Liver (tissue), 9 donors: ENCODE results near the gene FBXO28. TPM values are rescaled to one million over a fixed set of nuclear protein-coding genes. Genes with fewer than 3 reads are reported as not detected.

ENCODE experiments used
- DNase-seq: peaks from one replicate; pipeline ENCODE4 v3.0.0-alpha.2; 2017; ENCODE audit warnings: low spot score
- H3K27ac ChIP-seq, 2 donors: one replicate each; pipeline ENCODE4 v1.7.0; 2013; ENCODE audit warnings: inconsistent platforms in 2 of 2, low read length in 2 of 2, control low read depth in 1 of 2, low read depth in 1 of 2, mild to moderate bottlenecking in 1 of 2
- H3K27me3 ChIP-seq, 4 donors: one replicate each; pipeline versions ENCODE4 v1.6.1 to v1.7.0; 2013; ENCODE audit warnings: low read length in 3 of 4, inconsistent platforms in 1 of 4, mild to moderate bottlenecking in 1 of 4, moderate library complexity in 1 of 4; ENCODE audit not compliant: control insufficient read depth in 4 of 4, insufficient read depth in 4 of 4
- H3K36me3 ChIP-seq, 4 donors: one replicate each; pipeline versions ENCODE4 v1.6.1 to v1.7.0; 2013; ENCODE audit warnings: low read length in 3 of 4, mild to moderate bottlenecking in 3 of 4, low read depth in 1 of 4, moderate library complexity in 1 of 4; ENCODE audit not compliant: control insufficient read depth in 4 of 4, insufficient read depth in 3 of 4
- H3K4me1 ChIP-seq, 4 donors: one replicate each; pipeline versions ENCODE4 v1.6.1 to v1.7.0; 2013; ENCODE audit warnings: low read length in 3 of 4, mild to moderate bottlenecking in 3 of 4, moderate library complexity in 1 of 4; ENCODE audit not compliant: control insufficient read depth in 4 of 4, insufficient read depth in 4 of 4
- H3K4me3 ChIP-seq, 3 donors: one replicate each; pipeline versions ENCODE4 v1.6.1 to v1.7.0; 2013; ENCODE audit warnings: low read length in 3 of 3, control low read depth in 1 of 3, low read depth in 1 of 3, mild to moderate bottlenecking in 1 of 3
- H3K9ac ChIP-seq, 2 donors: one replicate each; pipeline ENCODE4 v1.7.0; 2013; ENCODE audit warnings: low read length in 2 of 2, mild to moderate bottlenecking in 2 of 2, moderate library complexity in 2 of 2, control low read depth in 1 of 2, low read depth in 1 of 2
- H3K9me3 ChIP-seq, 4 donors: one replicate each; pipeline versions ENCODE4 v1.6.1 to v1.7.0; 2013; ENCODE audit warnings: low read length in 3 of 4; ENCODE audit not compliant: control insufficient read depth in 4 of 4
- ATF3 ChIP-seq: IDR thresholded peaks from 2 replicates; pipeline ENCODE4 v1.6.1; 2016; ENCODE audit warnings: antibody characterized with exemption
- CTCF ChIP-seq: fragments of 150-350 bp; IDR thresholded peaks from 2 replicates; pipeline ENCODE4 v1.5.1; 2017; ENCODE audit warnings: improper control_type of control experiment, low read depth, low read length; ENCODE audit not compliant: missing input control
- EGR1 ChIP-seq, 2 donors: IDR thresholded peaks; 2 replicates each; pipeline ENCODE4 v1.6.1; 2016 to 2018; ENCODE audit warnings: antibody characterized with exemption in 2 of 2, low read depth in 2 of 2
- FOXA1 ChIP-seq: IDR thresholded peaks from 2 replicates; pipeline ENCODE4 v1.6.1; 2016; ENCODE audit warnings: antibody characterized with exemption
- FOXA2 ChIP-seq: IDR thresholded peaks from 2 replicates; pipeline ENCODE4 v1.6.1; 2016; ENCODE audit warnings: antibody characterized with exemption
- GABPA ChIP-seq, 2 donors: IDR thresholded peaks in 1 of 2; conservative IDR thresholded peaks in 1 of 2; 2 replicates each; pipeline ENCODE4 v1.6.1; 2016; ENCODE audit warnings: antibody characterized with exemption in 2 of 2, mild to moderate bottlenecking in 1 of 2, moderate library complexity in 1 of 2
- HNF4A ChIP-seq, 2 donors: conservative IDR thresholded peaks; 2 replicates each; pipeline ENCODE4 v1.6.1; 2016; ENCODE audit warnings: antibody characterized with exemption in 2 of 2, mild to moderate bottlenecking in 2 of 2
- HNF4G ChIP-seq: IDR thresholded peaks from 2 replicates; pipeline ENCODE4 v1.6.1; 2016; ENCODE audit warnings: antibody characterized with exemption
- JUND ChIP-seq, 2 donors: IDR thresholded peaks; 2 replicates each; pipeline ENCODE4 v1.6.1; 2016; ENCODE audit warnings: antibody characterized with exemption in 2 of 2
- NR2F2 ChIP-seq: IDR thresholded peaks from 2 replicates; pipeline ENCODE4 v1.6.1; 2016; ENCODE audit warnings: antibody characterized with exemption
- RAD21 ChIP-seq, 2 donors: IDR thresholded peaks; 2 replicates each; pipeline ENCODE4 v1.6.1; 2016; ENCODE audit warnings: antibody characterized with exemption in 2 of 2, mild to moderate bottlenecking in 2 of 2
- REST ChIP-seq: IDR thresholded peaks from 2 replicates; pipeline ENCODE4 v1.6.1; 2016; ENCODE audit warnings: antibody characterized with exemption, mild to moderate bottlenecking
- RXRA ChIP-seq, 2 donors: IDR thresholded peaks; 2 replicates each; pipeline ENCODE4 v1.6.1; 2017 to 2018; ENCODE audit warnings: antibody characterized with exemption in 2 of 2, mild to moderate bottlenecking in 1 of 2
- SP1 ChIP-seq: IDR thresholded peaks from 2 replicates; pipeline ENCODE4 v1.6.1; 2018; ENCODE audit warnings: antibody characterized with exemption, mild to moderate bottlenecking
- TAF1 ChIP-seq: conservative IDR thresholded peaks from 2 replicates; pipeline ENCODE4 v1.6.1; 2016; ENCODE audit warnings: antibody characterized with exemption, mild to moderate bottlenecking
- YY1 ChIP-seq: IDR thresholded peaks from 2 replicates; pipeline ENCODE4 v1.6.1; 2016; ENCODE audit warnings: antibody characterized with exemption, mild to moderate bottlenecking
- ZBTB33 ChIP-seq: IDR thresholded peaks from 2 replicates; pipeline ENCODE4 v1.6.1; 2016; ENCODE audit warnings: antibody characterized with exemption
- WGBS: extraction: QIAGEN DNeasy Blood & Tissue Kit; methylation state at CpG from one replicate; pipeline ENCODE4 v1.1.7; 2013; 5-methylcytosine and 5-hydroxymethylcytosine counted together
- polyA plus RNA-seq, 2 donors: library from polyadenylated mRNA; stranded (reverse) in 1 of 2; unstranded in 1 of 2; fragments of 200-250 nt in 1 of 2; fragments of >200 nt in 1 of 2; fragmentation: Nextera tagmentation in 1 of 2; extraction: Ambion mirVana in 1 of 2; gene quantifications; one replicate each; pipeline versions ENCODE4 v1.2.1 to v1.2.3, GENCODE V29; 2013 to 2015
- total RNA-seq, 2 donors: library from RNA; depleted of rRNA; stranded (reverse); fragments of >200 nt; gene quantifications; one replicate each; pipeline ENCODE4 v1.2.3, GENCODE V29; 2014
- donor health status: healthy.
- donor health status: healthy.
- donor health status: healthy.
- donor health status: healthy.
- donor health status: healthy.

The FBXO28 gene
- total and polyA plus RNA-seq, 4 donors, result 6.7 to 23.1 (median 13.1) TPM

- H3K27ac ChIP-seq, result no peak overlapping the region
- WGBS, result 64% methylated on average over 1 of the region's 1 CpG
- H3K4me1 ChIP-seq, result peaks cover 3 to 36% (median 20%) of the 10 kb centered on the region in 4 donors
- no peak overlapping the region for H3K4me3 ChIP-seq
- DNase-seq, result no peak
- TF ChIP-seq RAD21 (IDR thresholded peaks at IDR 0.05), result no peak
- TF ChIP-seq ATF3, result no peak
- no peak for TF ChIP-seq REST
- TF ChIP-seq EGR1 (IDR thresholded peaks at IDR 0.05; ENCODE audit: low read depth in 2 of 2), result no peak
- TF ChIP-seq NR2F2, result no peak
- no peaks in the 10 kb centered on the region for H3K27me3 ChIP-seq
- peaks cover 0 to 1% (median 0%) of the 10 kb centered on the region in 4 donors for H3K36me3 ChIP-seq
- no peak overlapping the region for H3K9ac ChIP-seq
- no peaks in the 10 kb centered on the region for H3K9me3 ChIP-seq
Observed at GRCh38 chr1:224118688-224119087, 4.8 kb downstream of the FBXO28 start.

GRCh38 chr1:224123136-224123535 is 9.2 kb downstream of the FBXO28 start:
- H3K9me3 ChIP-seq, result no peaks in the 10 kb centered on the region
- DNase-seq, result no peak
- H3K36me3 ChIP-seq, result peaks cover 0 to 1% (median 0%) of the 10 kb centered on the region in 4 donors
- no peak overlapping the region for H3K4me3 ChIP-seq
- H3K27ac ChIP-seq, result no peak overlapping the region
- WGBS, result 99% methylated on average over 4 of the region's 4 CpGs
- no peak for TF ChIP-seq RXRA (IDR thresholded peaks at IDR 0.05)
- TF ChIP-seq NR2F2, result no peak
- no peak for TF ChIP-seq FOXA2
- no peak for TF ChIP-seq GABPA (IDR thresholded peaks at IDR 0.05 in 1 of 2, conservative IDR thresholded peaks at IDR 0.05 in 1 of 2)
- TF ChIP-seq JUND (IDR thresholded peaks at IDR 0.05), result no peak
- TF ChIP-seq FOXA1, result no peak
- TF ChIP-seq EGR1 (IDR thresholded peaks at IDR 0.05; ENCODE audit: low read depth in 2 of 2), result no peak
- TF ChIP-seq SP1, result no peak
- no peak for TF ChIP-seq HNF4A (conservative IDR thresholded peaks at IDR 0.05)
- TF ChIP-seq YY1, result no peak
- TF ChIP-seq HNF4G, result no peak
- no peak for TF ChIP-seq ZBTB33
- TF ChIP-seq TAF1, result no peak
- TF ChIP-seq ATF3, result no peak
- TF ChIP-seq CTCF, result no peak
- TF ChIP-seq REST, result no peak
- no peak for TF ChIP-seq RAD21 (IDR thresholded peaks at IDR 0.05)
- H3K4me1 ChIP-seq, result peaks cover 0 to 20% (median 4%) of the 10 kb centered on the region in 4 donors
- H3K27me3 ChIP-seq, result no peaks in the 10 kb centered on the region
- H3K9ac ChIP-seq, result no peak overlapping the region
